ENCODE data around the gene FMO4.

- TF ChIP-seq CTCF (IDR thresholded peaks at IDR 0.05 in 2 of 3, conservative IDR thresholded peaks at IDR 0.05 in 1 of 3; ENCODE audit: insufficient read depth in 2 of 3, low read depth in 1 of 3, low read length in 3 of 3), result no peak
- TF ChIP-seq CXXC5 (CRISPR knock-in tag; IDR thresholded peaks at IDR 0.05), result no peak
Observed at GRCh38 chr1:171389171-171389570, 75.2 kb downstream of the FMO4 start.
